A549 (cell line): Measurements from ENCODE around the gene TSPYL1.

ENCODE experiments used
- CBX2 ChIP-seq: fragments of 200-600 bp; sonication (generic); IDR thresholded peaks from 2 replicates; pipeline ENCODE4 v1.6.1; 2016; ENCODE audit warnings: low read depth, mild to moderate bottlenecking, borderline replicate concordance
- CTCF ChIP-seq: fragments of >200 bp; sonication (Bioruptor Twin); formaldehyde crosslinking; IDR thresholded peaks from 3 replicates; pipeline ENCODE4 v1.5.1; 2016
- ESRRA ChIP-seq: fragments of 150-350 bp; IDR thresholded peaks from 2 replicates; pipeline ENCODE4 v1.6.1; 2014; ENCODE audit warnings: mild to moderate bottlenecking, low read length, borderline replicate concordance
- FOXS1 ChIP-seq: fragments of 250-450 bp; sonication (Bioruptor Pico); IDR thresholded peaks from 2 replicates; pipeline ENCODE4 v1.5.0; 2020; ENCODE audit warnings: mild to moderate bottlenecking, moderate library complexity
- NFE2L2 ChIP-seq: fragments of 150-350 bp; conservative IDR thresholded peaks from 2 replicates; pipeline ENCODE4 v1.6.1; 2014; ENCODE audit warnings: low read length
- RAD21 ChIP-seq, 2 experiments: fragments of >200 bp in 1 of 2; sonication (Bioruptor Twin) in 1 of 2; formaldehyde crosslinking in 1 of 2; IDR thresholded peaks in 1 of 2; conservative IDR thresholded peaks in 1 of 2; 2 replicates in 1 of 2; 3 replicates in 1 of 2; pipeline ENCODE4 v1.6.1; 2012 to 2018; ENCODE audit warnings: inconsistent platforms in 1 of 2
- TF ChIP-seq, protein P1 (sequence below): IDR thresholded peaks from 2 replicates; pipeline ENCODE4 v1.6.1; 2012

DNA sequence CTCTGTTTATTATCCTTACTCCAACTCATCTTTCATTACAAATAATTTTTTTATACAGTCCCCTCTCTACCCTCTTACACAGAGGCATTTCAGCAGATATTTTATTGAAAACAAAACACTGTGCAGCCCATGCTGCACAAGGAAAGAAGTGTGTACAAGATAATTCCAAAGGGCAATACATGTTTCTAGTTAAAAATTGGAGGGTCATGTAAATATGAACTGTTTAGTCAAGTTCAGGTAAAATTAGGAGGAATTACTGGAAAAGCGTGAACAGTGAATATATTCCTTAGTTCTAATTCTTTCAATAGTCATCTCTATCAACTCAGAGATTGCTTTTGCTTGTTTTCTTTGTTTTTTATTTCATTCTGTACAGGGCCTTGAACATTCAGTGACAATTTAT is 27.9 kb upstream of the TSPYL1 start:
- TF ChIP-seq ESRRA: no peak
- TF ChIP-seq NFE2L2: no peak
- TF ChIP-seq, protein P1, sequence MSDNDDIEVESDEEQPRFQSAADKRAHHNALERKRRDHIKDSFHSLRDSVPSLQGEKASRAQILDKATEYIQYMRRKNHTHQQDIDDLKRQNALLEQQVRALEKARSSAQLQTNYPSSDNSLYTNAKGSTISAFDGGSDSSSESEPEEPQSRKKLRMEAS: no peak
- TF ChIP-seq CTCF: no peak
- no peak for TF ChIP-seq CBX2
- no peak for TF ChIP-seq FOXS1
- no peak for TF ChIP-seq RAD21 (conservative IDR thresholded peaks at IDR 0.05 in 1 of 2, IDR thresholded peaks at IDR 0.05 in 1 of 2)
